Astrocyte (in vitro differentiated cells and primary cell): ENCODE measurements around the gene GPR62. TPM values are rescaled to one million over a fixed set of nuclear protein-coding genes. Genes with fewer than 3 reads are reported as not detected.

ENCODE experiments used
- DNase-seq: peaks from one replicate; pipeline ENCODE4 v3.0.0-alpha.2; 2010; ENCODE audit warnings: low read depth
- FAIRE-seq: peaks from 2 replicates; lab custom pipeline; 2011; peaks lifted over from hg19 to GRCh38; lab: Jason Lieb, UNC
- H2AFZ ChIP-seq: 2 replicates; pipeline ENCODE4 v1.6.0; 2012; ENCODE audit warnings: low read depth, low read length, inconsistent platforms
- H3K27ac ChIP-seq: 2 replicates; pipeline ENCODE4 v1.5.1; 2011; ENCODE audit warnings: low read depth, low read length, inconsistent platforms
- H3K27me3 ChIP-seq: 2 replicates; pipeline ENCODE4 v1.6.0; 2011; ENCODE audit warnings: low read length, inconsistent platforms; ENCODE audit not compliant: insufficient read depth
- H3K36me3 ChIP-seq: 2 replicates; pipeline ENCODE4 v1.5.1; 2011; ENCODE audit warnings: low read length, inconsistent platforms; ENCODE audit not compliant: insufficient read depth
- H3K4me1 ChIP-seq: 2 replicates; pipeline ENCODE4 v1.5.1; 2011; ENCODE audit warnings: low read length, inconsistent platforms; ENCODE audit not compliant: insufficient read depth
- H3K4me2 ChIP-seq: 2 replicates; pipeline ENCODE4 v1.6.0; 2012; ENCODE audit warnings: low read length, inconsistent platforms
- H3K4me3 ChIP-seq: 2 replicates; pipeline ENCODE4 v1.5.1; 2011; ENCODE audit warnings: low read depth, mild to moderate bottlenecking, low read length, inconsistent platforms; ENCODE audit not compliant: insufficient read depth
- H3K79me2 ChIP-seq: 2 replicates; pipeline ENCODE4 v1.6.0; 2012; ENCODE audit warnings: mild to moderate bottlenecking, low read length, inconsistent platforms; ENCODE audit not compliant: insufficient read depth
- H3K9ac ChIP-seq: 2 replicates; pipeline ENCODE4 v1.6.0; 2012; ENCODE audit warnings: mild to moderate bottlenecking, low read length, inconsistent platforms
- H3K9me3 ChIP-seq: 2 replicates; pipeline ENCODE4 v1.5.1; 2012; ENCODE audit warnings: low read depth, mild to moderate bottlenecking, low read length, inconsistent platforms; ENCODE audit not compliant: insufficient read depth
- H4K20me1 ChIP-seq: 2 replicates; pipeline ENCODE4 v1.6.0; 2012; ENCODE audit warnings: low read length, inconsistent platforms; ENCODE audit not compliant: insufficient read depth
- H3K27ac Mint-ChIP-seq: one replicate; pipeline ENCODE4 v1.8.0; 2021; ENCODE audit warnings: mild to moderate bottlenecking, mixed read lengths; ENCODE audit not compliant: unreplicated experiment
- H3K27me3 Mint-ChIP-seq: one replicate; pipeline ENCODE4 v1.8.0; 2021; ENCODE audit warnings: low read depth, mixed read lengths; ENCODE audit not compliant: unreplicated experiment
- H3K36me3 Mint-ChIP-seq: one replicate; pipeline ENCODE4 v1.8.0; 2021; ENCODE audit warnings: low read depth, mixed read lengths; ENCODE audit not compliant: unreplicated experiment
- H3K4me1 Mint-ChIP-seq: one replicate; pipeline ENCODE4 v1.8.0; 2021; ENCODE audit warnings: low read depth, mixed read lengths; ENCODE audit not compliant: unreplicated experiment
- H3K4me3 Mint-ChIP-seq: one replicate; pipeline ENCODE4 v1.8.0; 2021; ENCODE audit warnings: mild to moderate bottlenecking, moderate library complexity, mixed read lengths; ENCODE audit not compliant: unreplicated experiment
- H3K9me3 Mint-ChIP-seq: one replicate; pipeline ENCODE4 v1.8.0; 2021; ENCODE audit warnings: mild to moderate bottlenecking, mixed read lengths; ENCODE audit not compliant: unreplicated experiment
- CTCF ChIP-seq: IDR thresholded peaks from 2 replicates; pipeline ENCODE4 v1.5.1; 2011; ENCODE audit warnings: low read depth, mild to moderate bottlenecking, inconsistent platforms, low read length, moderate library complexity; ENCODE audit not compliant: insufficient read depth
- EZH2 ChIP-seq: IDR thresholded peaks from 2 replicates; pipeline ENCODE4 v1.6.1; 2012; ENCODE audit warnings: mild to moderate bottlenecking, low read length, inconsistent platforms; ENCODE audit not compliant: insufficient read depth
- total RNA-seq: library from RNA; stranded (reverse); gene quantifications from 2 replicates; pipeline ENCODE4 v1.2.1, GENCODE V29; 2021

Gene GPR62
- total RNA-seq, 1 donor from 2014 or later, result not detected

- peaks cover 3% of the 10 kb centered on the region for H3K36me3 Mint-ChIP-seq
- H3K4me3 Mint-ChIP-seq, result no peak overlapping the region
- Histone ChIP-seq H3K36me3 (no peaks in the 10 kb centered on the region), H2AFZ (no peak overlapping the region), H3K9ac (no peak overlapping the region), H3K4me1 (peaks cover 35% of the 10 kb centered on the region), H4K20me1 (peaks cover 16% of the 10 kb centered on the region), H3K9me3 (no peaks in the 10 kb centered on the region), H3K27ac (no peak overlapping the region), H3K4me3 (no peak overlapping the region), H3K27me3 (no peaks in the 10 kb centered on the region), H3K4me2 (no peak overlapping the region), H3K79me2 (peaks cover 22% of the 10 kb centered on the region)
- no peaks in the 10 kb centered on the region for H3K9me3 Mint-ChIP-seq
- DNase-seq, result no peak
- no peak for TF ChIP-seq CTCF
- TF ChIP-seq EZH2, result no peak
- no peaks in the 10 kb centered on the region for H3K27me3 Mint-ChIP-seq
- peaks cover 9% of the 10 kb centered on the region for H3K4me1 Mint-ChIP-seq
- no peak for FAIRE-seq
- H3K27ac Mint-ChIP-seq, result no peak overlapping the region
Observed at GRCh38 chr3:51970606-51971300, 15.6 kb downstream of the GPR62 start.

DNA sequence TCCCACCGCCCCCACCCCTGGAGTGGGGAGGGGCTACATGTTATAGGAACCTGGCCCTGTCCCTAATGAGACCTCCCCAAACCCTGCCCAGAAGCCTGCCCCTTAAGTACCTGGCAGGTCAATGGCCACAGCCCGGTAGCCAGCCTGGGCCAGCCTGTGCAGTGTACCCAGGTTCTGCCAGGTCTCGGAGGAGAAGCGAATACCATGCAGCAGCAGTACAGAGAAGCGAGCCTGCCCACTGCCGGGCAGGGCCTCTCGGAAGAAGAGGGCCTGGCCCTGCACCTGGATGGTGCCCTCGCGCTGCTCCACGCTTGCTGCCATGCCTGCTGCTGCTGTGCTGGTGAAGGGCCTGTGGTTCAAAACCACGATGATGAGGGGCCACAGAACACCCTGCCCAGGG lies 16.2 kb downstream of the GPR62 start:
- H2AFZ ChIP-seq, result no peak overlapping the region
- H3K27me3 Mint-ChIP-seq, result no peaks in the 10 kb centered on the region
- TF ChIP-seq CTCF (no peak), EZH2 (no peak)
- H3K27ac Mint-ChIP-seq, result no peak overlapping the region
- FAIRE-seq (no peak), DNase-seq (no peak)
- peaks cover 7% of the 10 kb centered on the region for H3K4me1 Mint-ChIP-seq
- no peaks in the 10 kb centered on the region for H3K27me3 ChIP-seq
- H3K9ac ChIP-seq, result no peak overlapping the region
- H3K27ac ChIP-seq, result no peak overlapping the region
- peaks cover 11% of the 10 kb centered on the region for H4K20me1 ChIP-seq
- H3K9me3 Mint-ChIP-seq, result no peaks in the 10 kb centered on the region
- no peak overlapping the region for H3K4me3 ChIP-seq
- no peaks in the 10 kb centered on the region for H3K36me3 ChIP-seq
- no peak overlapping the region for H3K4me2 ChIP-seq
- peaks cover 16% of the 10 kb centered on the region for H3K79me2 ChIP-seq
- H3K36me3 Mint-ChIP-seq, result peaks cover 3% of the 10 kb centered on the region
- peaks cover 33% of the 10 kb centered on the region for H3K4me1 ChIP-seq
- H3K4me3 Mint-ChIP-seq, result peak overlapping the region; percentile 54
- no peaks in the 10 kb centered on the region for H3K9me3 ChIP-seq

GRCh38 chr3:51974277-51974962 lies 19.2 kb downstream of the GPR62 start:
- Histone ChIP-seq H3K4me1 (peaks cover 23% of the 10 kb centered on the region), H4K20me1 (peaks cover 5% of the 10 kb centered on the region), H3K36me3 (no peaks in the 10 kb centered on the region), H3K9ac (peak overlapping the region; percentile 88), H3K4me3 (peak overlapping the region; percentile 82), H2AFZ (peak overlapping the region; percentile 98), H3K4me2 (peak overlapping the region; percentile 93), H3K27me3 (no peaks in the 10 kb centered on the region), H3K9me3 (no peaks in the 10 kb centered on the region), H3K27ac (no peak overlapping the region), H3K79me2 (peaks cover 9% of the 10 kb centered on the region)
- TF ChIP-seq CTCF (no peak), EZH2 (no peak)
- Mint-ChIP-seq H3K4me1 (peaks cover 3% of the 10 kb centered on the region), H3K9me3 (no peaks in the 10 kb centered on the region), H3K4me3 (peak overlapping the region; percentile 88), H3K36me3 (peaks cover 3% of the 10 kb centered on the region), H3K27ac (peak overlapping the region; percentile 62), H3K27me3 (no peaks in the 10 kb centered on the region)
- DNase-seq (no peak), FAIRE-seq (no peak)
